Measurements from ENCODE around the gene CCDC172.

The CCDC172 gene

GRCh38 chr10:116427671-116428070 is 103.4 kb downstream of the CCDC172 start, which contains the start of gene PNLIPRP3:
PNLIPRP3 (plus strand) TSS chr10:116427847; CDS start chr10:116428013, 166 bp downstream.
- FAIRE-seq, result no peak
- no peak for DNase-seq (ENCODE audit: insufficient read length, low spot score)

- DNase-seq (ENCODE audit: insufficient read length, low spot score), result no peak
- no peak for FAIRE-seq
Observed at GRCh38 chr10:116429288-116429977, 105.2 kb downstream of the CCDC172 start.

Measured in GM19239 (cell line).